Fibroblast of lung (primary cell): ENCODE measurements around the gene TRANK1. TPM values are rescaled to one million over a fixed set of nuclear protein-coding genes. Genes with fewer than 3 reads are reported as not detected.

Experiments
- DNase-seq, 2 donors: peaks; one replicate each; pipeline versions ENCODE4 v3.0.0 to v3.0.0-alpha.2; 2010; ENCODE audit warnings: low read depth in 2 of 2
- H2AFZ ChIP-seq: 2 replicates; pipeline ENCODE4 v1.5.1; 2012; ENCODE audit warnings: low read length, control low read depth, inconsistent platforms
- H3K27ac ChIP-seq: 2 replicates; pipeline ENCODE4 v1.5.1; 2011; ENCODE audit warnings: low read length, control low read depth; ENCODE audit not compliant: insufficient read depth
- H3K27me3 ChIP-seq: 2 replicates; pipeline ENCODE4 v1.5.1; 2011; ENCODE audit warnings: mild to moderate bottlenecking, low read length; ENCODE audit not compliant: control insufficient read depth, insufficient read depth
- H3K36me3 ChIP-seq: 2 replicates; pipeline ENCODE4 v1.5.1; 2011; ENCODE audit warnings: low read length; ENCODE audit not compliant: control insufficient read depth, insufficient read depth
- H3K4me1 ChIP-seq: 2 replicates; pipeline ENCODE4 v1.5.1; 2011; ENCODE audit warnings: low read length; ENCODE audit not compliant: control insufficient read depth, insufficient read depth; ENCODE audit errors: extremely low read depth
- H3K4me2 ChIP-seq: 2 replicates; pipeline ENCODE4 v1.5.1; 2011; ENCODE audit warnings: low read length, control low read depth; ENCODE audit not compliant: insufficient read depth; ENCODE audit errors: extremely low read depth
- H3K4me3 ChIP-seq, 4 experiments: fragments of 200-600 bp in 1 of 4; sonication (generic) in 1 of 4; replicated peaks in 1 of 4; 2 replicates each; pipeline ENCODE4 v1.5.1; 2011 to 2016; ENCODE audit warnings: low read length in 4 of 4, low read depth in 3 of 4, mild to moderate bottlenecking in 3 of 4, control low read depth in 2 of 4, inconsistent platforms in 1 of 4, mixed read lengths in 1 of 4; ENCODE audit not compliant: insufficient read depth in 1 of 4; ENCODE audit errors: control extremely low read depth in 1 of 4
- H3K79me2 ChIP-seq: 2 replicates; pipeline ENCODE4 v1.5.1; 2012; ENCODE audit warnings: mild to moderate bottlenecking, low read length, inconsistent platforms; ENCODE audit not compliant: control insufficient read depth, insufficient read depth
- H3K9ac ChIP-seq: 2 replicates; pipeline ENCODE4 v1.5.1; 2011; ENCODE audit warnings: mild to moderate bottlenecking, low read length, control low read depth; ENCODE audit not compliant: insufficient read depth
- H3K9me3 ChIP-seq: 2 replicates; pipeline ENCODE4 v1.5.1; 2012; ENCODE audit warnings: low read depth, low read length; ENCODE audit not compliant: control insufficient read depth, insufficient read depth
- H4K20me1 ChIP-seq: 2 replicates; pipeline ENCODE4 v1.5.1; 2011; ENCODE audit warnings: low read length; ENCODE audit not compliant: control insufficient read depth, insufficient read depth; ENCODE audit errors: extremely low read depth
- CTCF ChIP-seq, 2 donors: IDR thresholded peaks in 1 of 2; conservative IDR thresholded peaks in 1 of 2; 1 replicate in 1 of 2; 2 replicates in 1 of 2; pipeline ENCODE4 v1.5.1; 2011 to 2012; ENCODE audit warnings: low read length in 2 of 2, control low read depth in 1 of 2, inconsistent platforms in 1 of 2, low read depth in 1 of 2, mild to moderate bottlenecking in 1 of 2
- EZH2 ChIP-seq: IDR thresholded peaks from 2 replicates; pipeline ENCODE4 v1.5.1; 2012; ENCODE audit warnings: low read length, control low read depth, mild to moderate bottlenecking; ENCODE audit errors: missing control alignments
- polyA plus RNA-seq, 2 donors: library from polyadenylated mRNA; depleted of rRNA in 1 of 2; stranded (reverse) in 1 of 2; unstranded in 1 of 2; fragments of >200 nt; gene quantifications; 2 replicates each; pipeline ENCODE4 v1.2.1, GENCODE V29; 2011 to 2012; ENCODE audit warnings: missing spikeins in 1 of 2
- total RNA-seq: library from RNA; depleted of rRNA; stranded (reverse); fragments of >200 nt; gene quantifications from 2 replicates; pipeline ENCODE4 v1.2.1, GENCODE V29; 2014

The TRANK1 gene
- total and polyA plus RNA-seq, 2 donors (not counting 1 experiment from before 2014, with no cell fraction given) = 9.1 to 28.6 TPM

DNA sequence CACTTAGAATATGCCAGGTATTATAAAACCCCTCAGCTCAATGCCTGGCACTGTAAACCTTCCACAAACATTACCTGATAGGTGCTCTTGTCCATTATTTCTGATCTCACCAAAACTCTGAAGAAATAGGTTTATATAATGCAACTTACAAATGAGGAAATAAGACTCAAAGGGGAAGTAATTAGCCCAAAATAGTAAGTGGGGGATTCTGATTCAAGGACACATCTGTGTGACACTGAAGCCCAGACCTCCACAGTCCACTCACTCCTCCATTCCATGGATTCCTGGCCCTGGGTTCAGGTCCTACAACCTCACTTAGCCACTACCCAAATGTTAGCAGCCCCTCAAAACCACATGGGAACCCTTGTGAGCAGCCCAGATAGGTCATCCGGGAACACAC lies 49.9 kb downstream of the TRANK1 start:
- DNase-seq = no peak
- H3K27me3 ChIP-seq = no peaks in the 10 kb centered on the region
- no peak overlapping the region for H3K4me3 ChIP-seq
- H2AFZ ChIP-seq = no peak overlapping the region
- peaks cover 1% of the 10 kb centered on the region for H3K36me3 ChIP-seq
- H3K9me3 ChIP-seq = no peaks in the 10 kb centered on the region
- no peaks in the 10 kb centered on the region for H4K20me1 ChIP-seq
- TF ChIP-seq CTCF (conservative IDR thresholded peaks at IDR 0.05 in 1 of 2, IDR thresholded peaks at IDR 0.05 in 1 of 2; ENCODE audit: low read depth in 1 of 2, low read length in 2 of 2) (no peak), EZH2 (no peak)
- H3K27ac ChIP-seq = no peak overlapping the region
- H3K9ac ChIP-seq = no peak overlapping the region
- no peaks in the 10 kb centered on the region for H3K4me1 ChIP-seq
- H3K4me2 ChIP-seq = no peak overlapping the region
- H3K79me2 ChIP-seq = no peaks in the 10 kb centered on the region

DNA sequence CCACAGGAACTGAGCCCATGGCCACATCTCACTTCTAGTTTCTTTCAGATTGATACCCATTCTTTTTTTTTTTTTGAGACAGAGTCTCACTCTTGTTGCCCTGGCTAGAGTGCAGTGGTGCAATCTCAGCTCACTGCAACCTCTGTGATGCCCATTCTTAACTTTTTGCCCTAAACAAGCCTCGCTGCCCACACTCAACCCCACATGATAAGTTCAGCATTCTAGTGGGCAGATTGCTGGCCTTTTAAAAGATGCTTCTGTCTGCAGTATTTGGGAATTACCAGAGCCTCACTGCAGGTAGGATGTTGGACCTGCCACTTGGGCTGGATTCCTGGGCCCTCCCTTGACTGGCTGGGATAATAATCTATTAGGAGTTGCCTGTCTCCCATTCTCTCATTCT lies 51.0 kb downstream of the TRANK1 start:
- H4K20me1 ChIP-seq = no peaks in the 10 kb centered on the region
- no peak overlapping the region for H3K9ac ChIP-seq
- H3K27ac ChIP-seq = no peak overlapping the region
- H3K79me2 ChIP-seq = no peaks in the 10 kb centered on the region
- H3K4me3 ChIP-seq = no peak overlapping the region
- TF ChIP-seq CTCF (conservative IDR thresholded peaks at IDR 0.05 in 1 of 2, IDR thresholded peaks at IDR 0.05 in 1 of 2; ENCODE audit: low read depth in 1 of 2, low read length in 2 of 2) = no peak
- no peak for TF ChIP-seq EZH2
- no peaks in the 10 kb centered on the region for H3K27me3 ChIP-seq
- H3K4me1 ChIP-seq = no peaks in the 10 kb centered on the region
- H3K4me2 ChIP-seq = no peak overlapping the region
- no peak overlapping the region for H2AFZ ChIP-seq
- H3K36me3 ChIP-seq = peaks cover 1% of the 10 kb centered on the region
- DNase-seq = no peak
- no peaks in the 10 kb centered on the region for H3K9me3 ChIP-seq

DNA sequence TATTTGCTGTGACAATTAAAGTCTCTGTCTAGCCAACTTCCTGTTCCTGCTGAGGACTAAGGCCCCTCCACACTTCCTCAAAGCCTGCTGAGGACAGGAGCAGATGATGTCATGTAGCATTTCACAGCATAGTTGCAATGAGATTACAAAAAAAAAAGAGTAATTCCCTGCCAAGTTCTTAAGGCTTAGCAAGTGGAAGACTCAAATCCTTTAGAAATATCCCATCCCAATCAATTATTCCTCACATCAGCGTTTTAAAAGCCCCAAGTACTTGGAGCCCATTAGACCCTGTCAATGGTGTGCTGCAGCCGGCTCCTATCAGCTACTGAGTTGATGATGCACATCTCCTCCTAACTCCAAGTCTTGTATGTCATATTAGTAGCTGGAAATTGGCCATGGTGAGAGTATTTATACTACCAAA lies 51.7 kb downstream of the TRANK1 start:
- Histone ChIP-seq H3K27ac (no peak overlapping the region), H3K27me3 (no peaks in the 10 kb centered on the region), H3K4me1 (no peaks in the 10 kb centered on the region), H3K9ac (no peak overlapping the region), H3K4me3 (no peak overlapping the region), H2AFZ (no peak overlapping the region), H3K79me2 (no peaks in the 10 kb centered on the region), H3K4me2 (no peak overlapping the region), H3K36me3 (peaks cover 1% of the 10 kb centered on the region), H3K9me3 (no peaks in the 10 kb centered on the region), H4K20me1 (no peaks in the 10 kb centered on the region)
- DNase-seq = peak; percentile 66 to 88
- TF ChIP-seq CTCF (conservative IDR thresholded peaks at IDR 0.05 in 1 of 2, IDR thresholded peaks at IDR 0.05 in 1 of 2; ENCODE audit: low read depth in 1 of 2, low read length in 2 of 2) (no peak), EZH2 (no peak)
